Medulla oblongata (tissue), 1 donor: ENCODE results near the gene CDKN1A.
"Not testable (repeated sequence)": the region's sequence is repeated elsewhere in the genome, so short reads cannot be mapped to it uniquely, and the experiment has no call there.

Source experiments
- DNase-seq: peaks from one replicate; pipeline ENCODE4 v3.0.0-alpha.2; 2015; ENCODE audit errors: extremely low spot score

Gene CDKN1A

GRCh38 chr6:36695414-36695813, 16.9 kb downstream of the CDKN1A start:
- DNase-seq: no peak

GRCh38 chr6:36697481-36697903, 19.0 kb downstream of the CDKN1A start, which contains the start of gene RAB44:
Gene RAB44, plus strand, starts transcription at chr6:36697826. Its CDS starts 6,410 bp downstream, at chr6:36704236.
- DNase-seq: no peak

GRCh38 chr6:36698196-36698595, 19.7 kb downstream of the CDKN1A start:
- no peak for DNase-seq

- no peak for DNase-seq
These were observed 20.4 kb downstream of the CDKN1A start for GRCh38 chr6:36698871-36699271.

- DNase-seq: no peak
These were observed 20.8 kb downstream of the CDKN1A start for GRCh38 chr6:36699348-36699747.

- no peak for DNase-seq
These were observed 21.7 kb downstream of the CDKN1A start for GRCh38 chr6:36700071-36700812.

- no peak for DNase-seq
These were observed 22.3 kb downstream of the CDKN1A start for GRCh38 chr6:36700831-36701230.

- no peak for DNase-seq
These were observed 23.0 kb downstream of the CDKN1A start for GRCh38 chr6:36701401-36701991.

- no peak for DNase-seq
These were observed 24.1 kb downstream of the CDKN1A start for GRCh38 chr6:36702656-36703055.

- DNase-seq: no peak
These were observed 24.6 kb downstream of the CDKN1A start for GRCh38 chr6:36703081-36703606.

GRCh38 chr6:36703982-36704381, 25.5 kb downstream of the CDKN1A start:
- no peak for DNase-seq

- DNase-seq: not testable (repeated sequence)
These were observed 26.6 kb downstream of the CDKN1A start for GRCh38 chr6:36704961-36705577.

- no peak for DNase-seq
These were observed 27.8 kb downstream of the CDKN1A start for GRCh38 chr6:36706339-36706738.

- DNase-seq: no peak
These were observed 34.3 kb downstream of the CDKN1A start for GRCh38 chr6:36712816-36713215.

- no peak for DNase-seq
These were observed 35.3 kb downstream of the CDKN1A start for GRCh38 chr6:36713846-36714245.

- no peak for DNase-seq
These were observed 36.0 kb downstream of the CDKN1A start for GRCh38 chr6:36714511-36714910.

- DNase-seq: no peak
These were observed 37.0 kb downstream of the CDKN1A start for GRCh38 chr6:36715469-36715868.

- DNase-seq: no peak
These were observed 38.1 kb downstream of the CDKN1A start for GRCh38 chr6:36716476-36717093.

- no peak for DNase-seq
These were observed 38.8 kb downstream of the CDKN1A start for GRCh38 chr6:36717231-36717825.

GRCh38 chr6:36717871-36718540, 39.5 kb downstream of the CDKN1A start:
- DNase-seq: no peak

- no peak for DNase-seq
These were observed 40.0 kb downstream of the CDKN1A start for GRCh38 chr6:36718560-36718959.
